ENCODE data around the gene VPS36. TPM values are rescaled to one million over a fixed set of nuclear protein-coding genes. Genes with fewer than 3 reads are reported as not detected.

VPS36 gene
- total and polyA plus RNA-seq, 4 donors, result 17.3 to 119 (median 30.1) TPM

- H3K4me1 ChIP-seq (ENCODE audit: control insufficient read depth in 5 of 5, insufficient read depth in 5 of 5, low read length in 5 of 5), result peaks cover 4 to 25% (median 9%) of the 10 kb centered on the region in 5 donors
- H3K9ac ChIP-seq (ENCODE audit: insufficient read depth in 1 of 2, low read length in 2 of 2), result peak overlapping the region in 1 of 2 donors; percentile 67
- ATAC-seq (ENCODE audit: insufficient read depth, low FRiP score) (no peak), DNase-seq (no peak)
- no peak overlapping the region for H3K27ac ChIP-seq (ENCODE audit: low read depth in 1 of 2, low read length in 1 of 2)
- H3K36me3 ChIP-seq (ENCODE audit: control insufficient read depth in 4 of 4, insufficient read depth in 4 of 4, low read length in 4 of 4), result peaks cover 0 to 2% (median 0%) of the 10 kb centered on the region in 4 donors
- H3K4me3 ChIP-seq, result no peak overlapping the region
- no peak for TF ChIP-seq CTCF (IDR thresholded peaks at IDR 0.05; ENCODE audit: control extremely low read depth, extremely low read depth)
- H3K9me3 ChIP-seq (ENCODE audit: control insufficient read depth in 4 of 4, insufficient read depth in 3 of 4, low read length in 3 of 4), result no peaks in the 10 kb centered on the region
- H3K27me3 ChIP-seq (ENCODE audit: control insufficient read depth in 3 of 3, insufficient read depth in 3 of 3, low read length in 2 of 3), result no peaks in the 10 kb centered on the region
- WGBS, 2 donors, result 10 to 12% methylated on average over 8 of the region's 8 CpGs
Measured at GRCh38 chr13:52450793-52451116, 321 bp upstream of the VPS36 start.

- Histone ChIP-seq H3K36me3 (ENCODE audit: control insufficient read depth in 4 of 4, insufficient read depth in 4 of 4, low read length in 4 of 4) (peaks cover 0 to 2% (median 0%) of the 10 kb centered on the region in 4 donors), H3K27me3 (ENCODE audit: control insufficient read depth in 3 of 3, insufficient read depth in 3 of 3, low read length in 2 of 3) (no peaks in the 10 kb centered on the region), H3K27ac (ENCODE audit: low read depth in 1 of 2, low read length in 1 of 2) (peak overlapping the region; percentile 91 to 96), H3K9ac (ENCODE audit: insufficient read depth in 1 of 2, low read length in 2 of 2) (peak overlapping the region; percentile 81 to 95), H3K4me3 (peak overlapping the region; percentile 80), H3K9me3 (ENCODE audit: control insufficient read depth in 4 of 4, insufficient read depth in 3 of 4, low read length in 3 of 4) (no peaks in the 10 kb centered on the region), H3K4me1 (ENCODE audit: control insufficient read depth in 5 of 5, insufficient read depth in 5 of 5, low read length in 5 of 5) (peaks cover 4 to 21% (median 8%) of the 10 kb centered on the region in 5 donors)
- whole genome bisulfite sequencing, 2 donors, result 3% methylated on average over 10 of the region's 10 CpGs
- no peak for TF ChIP-seq CTCF (IDR thresholded peaks at IDR 0.05; ENCODE audit: control extremely low read depth, extremely low read depth)
- no peak for ATAC-seq (ENCODE audit: insufficient read depth, low FRiP score)
- no peak for DNase-seq
Measured at GRCh38 chr13:52449331-52450011, 963 bp downstream of the VPS36 start.

GRCh38 chr13:52447815-52448552 lies 2.5 kb downstream of the VPS36 start:
- H3K27me3 ChIP-seq (ENCODE audit: control insufficient read depth in 3 of 3, insufficient read depth in 3 of 3, low read length in 2 of 3), result no peaks in the 10 kb centered on the region
- no peak for TF ChIP-seq CTCF (IDR thresholded peaks at IDR 0.05; ENCODE audit: control extremely low read depth, extremely low read depth)
- H3K27ac ChIP-seq (ENCODE audit: low read depth in 1 of 2, low read length in 1 of 2), result peak overlapping the region in 1 of 2 donors; percentile 58
- H3K36me3 ChIP-seq (ENCODE audit: control insufficient read depth in 4 of 4, insufficient read depth in 4 of 4, low read length in 4 of 4), result peaks cover 1 to 3% (median 3%) of the 10 kb centered on the region in 4 donors
- H3K9me3 ChIP-seq (ENCODE audit: control insufficient read depth in 4 of 4, insufficient read depth in 3 of 4, low read length in 3 of 4), result no peaks in the 10 kb centered on the region
- no peak overlapping the region for H3K4me3 ChIP-seq
- no peak overlapping the region for H3K9ac ChIP-seq (ENCODE audit: insufficient read depth in 1 of 2, low read length in 2 of 2)
- DNase-seq (no peak), ATAC-seq (ENCODE audit: insufficient read depth, low FRiP score) (no peak)
- H3K4me1 ChIP-seq (ENCODE audit: control insufficient read depth in 5 of 5, insufficient read depth in 5 of 5, low read length in 5 of 5), result peaks cover 5 to 18% (median 8%) of the 10 kb centered on the region in 5 donors
- WGBS, 2 donors, result 80 to 81% methylated on average over 5 of the region's 5 CpGs

All from lung (tissue), 12 donors.